HG03280 (cell line): ENCODE measurements around the gene SCIN.

Experiments used
- ATAC-seq: cut with Tn5 transposase; IDR thresholded peaks from one replicate; pipeline ENCODE4 v1.9.1; 2021; ENCODE audit warnings: mild to moderate bottlenecking, moderate library complexity; ENCODE audit not compliant: unreplicated experiment

The SCIN gene

GRCh38 chr7:12565873-12566272 lies 4.6 kb upstream of the SCIN start:
- ATAC-seq: no peak

- ATAC-seq: peak; percentile 61
These were observed 3.5 kb upstream of the SCIN start for GRCh38 chr7:12567015-12567414.

- ATAC-seq: peak; percentile 55
These were observed 847 bp upstream of the SCIN start for GRCh38 chr7:12569673-12570072.

GRCh38 chr7:12570168-12570533 lies 369 bp upstream of the SCIN start:
- ATAC-seq: no peak

GRCh38 chr7:12571691-12572090 lies 1.2 kb downstream of the SCIN start:
- ATAC-seq: no peak

- no peak for ATAC-seq
These were observed 2.5 kb downstream of the SCIN start for GRCh38 chr7:12572941-12573575.

GRCh38 chr7:12573885-12574284 lies 3.4 kb downstream of the SCIN start:
- no peak for ATAC-seq

- ATAC-seq: peak; percentile 89
These were observed 8.6 kb downstream of the SCIN start for GRCh38 chr7:12578930-12579640.

GRCh38 chr7:12581897-12582296 lies 11.4 kb downstream of the SCIN start:
- ATAC-seq: no peak

- ATAC-seq: no peak
These were observed 11.8 kb downstream of the SCIN start for GRCh38 chr7:12582362-12582761.

GRCh38 chr7:12583176-12583575 lies 12.7 kb downstream of the SCIN start:
- ATAC-seq: no peak

- no peak for ATAC-seq
These were observed 13.4 kb downstream of the SCIN start for GRCh38 chr7:12583922-12584321.

- peak; percentile 96 for ATAC-seq
These were observed 14.4 kb downstream of the SCIN start for GRCh38 chr7:12584930-12585329.

- ATAC-seq: no peak
These were observed 15.8 kb downstream of the SCIN start for GRCh38 chr7:12586271-12586670.

- no peak for ATAC-seq
These were observed 17.9 kb downstream of the SCIN start for GRCh38 chr7:12588259-12588904.

GRCh38 chr7:12590559-12590958 lies 20.0 kb downstream of the SCIN start:
- no peak for ATAC-seq

- ATAC-seq: no peak
These were observed 23.8 kb downstream of the SCIN start for GRCh38 chr7:12594122-12594897.

GRCh38 chr7:12595148-12595547 lies 24.6 kb downstream of the SCIN start:
- no peak for ATAC-seq

GRCh38 chr7:12596225-12596790 lies 25.8 kb downstream of the SCIN start:
- ATAC-seq: no peak

GRCh38 chr7:12601302-12601869 lies 30.9 kb downstream of the SCIN start:
- ATAC-seq: peak; percentile 90

GRCh38 chr7:12607134-12607533 lies 36.6 kb downstream of the SCIN start:
- ATAC-seq: peak; percentile 52
